Activated naive CD8-positive, alpha-beta T cell treated with anti-CD3 and anti-CD28 coated beads, Interleukin-2, amount 10 ng/mL, durations not matched to agents 7 days and 5 days (primary cell): ENCODE results near the gene GALNT17. TPM values are rescaled to one million over a fixed set of nuclear protein-coding genes. Genes with fewer than 3 reads are reported as not detected.
"Not testable (repeated sequence)": the region's sequence is repeated elsewhere in the genome, so short reads cannot be mapped to it uniquely, and the experiment has no call there.

Experiments
- ATAC-seq: fragments of 150-1000 bp; cut with Tn5 transposase; one replicate; pipeline ENCODE4 v1.10.0; 2021; ENCODE audit warnings: low read depth, moderate library complexity
- POLR2A ChIA-PET: fragments of 350-600 bp; sonication (Branson Sonifier 250); formaldehyde crosslinking; loops from one replicate; lab custom pipeline; 2021; ENCODE audit warnings: antibody characterized with exemption; lab: Charles Lee
- DNase-seq: peaks from one replicate; pipeline ENCODE4 v3.0.0; 2021
- H3K27ac Mint-ChIP-seq: one replicate; pipeline ENCODE4 v1.8.0; 2022; ENCODE audit warnings: mild to moderate bottlenecking, mixed read lengths
- H3K27me3 Mint-ChIP-seq: one replicate; pipeline ENCODE4 v1.8.0; 2022; ENCODE audit warnings: mild to moderate bottlenecking, moderate library complexity, mixed read lengths
- H3K36me3 Mint-ChIP-seq: one replicate; pipeline ENCODE4 v1.8.0; 2021; ENCODE audit warnings: mild to moderate bottlenecking, mixed read lengths
- H3K4me1 Mint-ChIP-seq: one replicate; pipeline ENCODE4 v1.8.0; 2021; ENCODE audit warnings: mixed read lengths
- H3K4me3 Mint-ChIP-seq: one replicate; pipeline ENCODE4 v1.8.0; 2022; ENCODE audit warnings: mild to moderate bottlenecking, moderate library complexity, mixed read lengths
- H3K9me3 Mint-ChIP-seq: one replicate; pipeline ENCODE4 v1.8.0; 2021; ENCODE audit warnings: mixed read lengths
- total RNA-seq, 2 experiments: library from RNA; stranded (reverse); gene quantifications; one replicate each; pipeline ENCODE4 v1.2.3, GENCODE V29; 2021

Gene GALNT17
- total RNA-seq, 2 experiments from 2014 or later: not detected

DNA sequence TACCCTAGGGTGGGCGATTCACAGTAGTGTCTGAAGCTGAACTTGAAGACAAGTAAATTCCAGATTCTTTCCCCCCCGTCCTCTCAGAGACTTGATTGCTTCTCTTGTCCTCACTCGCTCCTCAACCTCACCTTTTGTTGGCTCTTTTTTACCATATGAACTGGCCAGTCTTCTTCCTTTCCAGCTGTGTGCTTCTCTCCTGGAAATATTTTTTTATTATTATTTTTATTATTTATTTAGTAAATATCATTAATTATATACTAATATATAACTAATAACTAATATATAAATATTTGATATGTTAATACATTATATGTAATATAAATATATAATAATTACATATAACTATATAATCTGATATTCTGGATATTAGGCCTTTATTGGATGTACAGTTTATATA lies 484.3 kb downstream of the GALNT17 start:
- POLR2A ChIA-PET: no interaction called here
- no peak for DNase-seq
- no peak overlapping the region for H3K4me3 Mint-ChIP-seq
- H3K27ac Mint-ChIP-seq: no peak overlapping the region
- peaks cover 6% of the 10 kb centered on the region for H3K9me3 Mint-ChIP-seq
- H3K27me3 Mint-ChIP-seq: no peaks in the 10 kb centered on the region
- no peak for ATAC-seq
- no peaks in the 10 kb centered on the region for H3K4me1 Mint-ChIP-seq
- H3K36me3 Mint-ChIP-seq: no peaks in the 10 kb centered on the region

DNA sequence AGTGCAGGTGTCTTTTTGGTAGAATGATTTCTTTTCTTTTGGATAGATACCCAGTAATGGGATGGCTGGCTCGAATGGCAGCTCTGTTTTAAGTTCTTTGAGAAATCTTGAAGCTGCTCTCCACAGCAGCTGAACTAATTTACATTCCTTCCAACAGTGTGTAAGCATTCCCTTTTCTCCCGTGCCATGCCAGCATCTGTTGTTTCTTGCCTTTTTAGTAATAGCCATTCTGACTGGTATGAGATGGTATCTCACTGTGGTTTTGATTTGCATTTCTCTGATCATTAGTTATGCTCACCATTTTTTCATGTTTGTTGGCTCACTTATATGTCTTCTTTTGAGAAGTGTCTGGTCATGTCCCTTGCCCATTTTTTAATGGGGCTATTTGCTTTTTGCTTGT lies 486.3 kb downstream of the GALNT17 start:
- H3K9me3 Mint-ChIP-seq: peaks cover 11% of the 10 kb centered on the region
- POLR2A ChIA-PET: no interaction called here
- H3K4me3 Mint-ChIP-seq: no peak overlapping the region
- H3K27ac Mint-ChIP-seq: no peak overlapping the region
- no peaks in the 10 kb centered on the region for H3K27me3 Mint-ChIP-seq
- ATAC-seq (no peak), DNase-seq (no peak)
- H3K36me3 Mint-ChIP-seq: no peaks in the 10 kb centered on the region
- no peaks in the 10 kb centered on the region for H3K4me1 Mint-ChIP-seq

GRCh38 chr7:71625545-71625944 lies 493.6 kb downstream of the GALNT17 start:
- DNase-seq: no peak
- POLR2A ChIA-PET: no interaction called here
- H3K27ac Mint-ChIP-seq: no peak overlapping the region
- peaks cover 12% of the 10 kb centered on the region for H3K9me3 Mint-ChIP-seq
- H3K36me3 Mint-ChIP-seq: no peaks in the 10 kb centered on the region
- ATAC-seq: no peak
- H3K4me3 Mint-ChIP-seq: no peak overlapping the region
- no peaks in the 10 kb centered on the region for H3K27me3 Mint-ChIP-seq
- H3K4me1 Mint-ChIP-seq: no peaks in the 10 kb centered on the region

GRCh38 chr7:71626206-71626605 lies 494.3 kb downstream of the GALNT17 start:
- Mint-ChIP-seq H3K4me1 (no peaks in the 10 kb centered on the region), H3K4me3 (no peak overlapping the region), H3K27ac (no peak overlapping the region), H3K27me3 (no peaks in the 10 kb centered on the region), H3K9me3 (peaks cover 10% of the 10 kb centered on the region), H3K36me3 (no peaks in the 10 kb centered on the region)
- no peak for DNase-seq
- POLR2A ChIA-PET: no interaction called here
- no peak for ATAC-seq

- H3K36me3 Mint-ChIP-seq: no peaks in the 10 kb centered on the region
- no peak overlapping the region for H3K4me3 Mint-ChIP-seq
- no peaks in the 10 kb centered on the region for H3K27me3 Mint-ChIP-seq
- ATAC-seq (no peak), DNase-seq (no peak)
- POLR2A ChIA-PET: no interaction called here
- no peak overlapping the region for H3K27ac Mint-ChIP-seq
- no peaks in the 10 kb centered on the region for H3K4me1 Mint-ChIP-seq
- peaks cover 8% of the 10 kb centered on the region for H3K9me3 Mint-ChIP-seq
Measured at GRCh38 chr7:71627651-71628050, 495.7 kb downstream of the GALNT17 start.

- no peaks in the 10 kb centered on the region for H3K4me1 Mint-ChIP-seq
- ATAC-seq (no peak), DNase-seq (no peak)
- H3K36me3 Mint-ChIP-seq: no peaks in the 10 kb centered on the region
- POLR2A ChIA-PET: no interaction called here
- H3K4me3 Mint-ChIP-seq: no peak overlapping the region
- no peak overlapping the region for H3K27ac Mint-ChIP-seq
- H3K9me3 Mint-ChIP-seq: peaks cover 3% of the 10 kb centered on the region
- no peaks in the 10 kb centered on the region for H3K27me3 Mint-ChIP-seq
Measured at GRCh38 chr7:71630516-71630915, 498.6 kb downstream of the GALNT17 start.

GRCh38 chr7:71633551-71634008 lies 501.6 kb downstream of the GALNT17 start:
- peaks cover 10% of the 10 kb centered on the region for H3K9me3 Mint-ChIP-seq
- H3K27me3 Mint-ChIP-seq: no peaks in the 10 kb centered on the region
- no peak for DNase-seq
- no peaks in the 10 kb centered on the region for H3K36me3 Mint-ChIP-seq
- ATAC-seq: no peak
- H3K4me1 Mint-ChIP-seq: no peaks in the 10 kb centered on the region
- POLR2A ChIA-PET: no interaction called here
- H3K27ac Mint-ChIP-seq: no peak overlapping the region
- H3K4me3 Mint-ChIP-seq: no peak overlapping the region

- H3K9me3 Mint-ChIP-seq, DNase-seq, H3K36me3 Mint-ChIP-seq, H3K4me3 Mint-ChIP-seq, POLR2A ChIA-PET, ATAC-seq, H3K4me1 Mint-ChIP-seq, H3K27me3 Mint-ChIP-seq, H3K27ac Mint-ChIP-seq: not testable (repeated sequence)
Measured at GRCh38 chr7:71635849-71636248, 503.9 kb downstream of the GALNT17 start.

- Mint-ChIP-seq H3K27ac (no peak overlapping the region), H3K27me3 (no peaks in the 10 kb centered on the region), H3K9me3 (peaks cover 10% of the 10 kb centered on the region), H3K4me3 (no peak overlapping the region), H3K4me1 (no peaks in the 10 kb centered on the region), H3K36me3 (no peaks in the 10 kb centered on the region)
- ATAC-seq (no peak), DNase-seq (no peak)
- POLR2A ChIA-PET: no interaction called here
Measured at GRCh38 chr7:71636329-71636728, 504.4 kb downstream of the GALNT17 start.

DNA sequence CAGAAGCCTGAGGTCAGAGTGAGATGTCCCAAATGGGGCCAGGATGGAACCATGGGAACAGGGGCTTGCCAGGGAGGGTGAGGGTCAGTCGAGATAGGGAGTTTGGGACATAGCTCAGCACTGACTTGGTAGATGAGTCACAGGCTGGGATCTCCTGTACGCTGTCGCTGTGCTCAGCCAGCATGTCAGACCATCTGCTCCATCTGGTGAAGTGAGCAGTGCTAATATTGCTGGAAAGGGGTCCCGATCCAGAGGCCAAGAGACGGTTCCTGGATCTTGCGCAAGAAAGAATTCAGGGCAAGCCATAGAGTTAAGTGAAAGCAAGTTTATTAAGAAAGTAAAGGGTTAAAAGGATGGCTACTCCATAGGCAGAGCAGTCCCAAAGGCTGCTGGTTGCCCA lies 505.6 kb downstream of the GALNT17 start:
- no peak for ATAC-seq
- Mint-ChIP-seq H3K4me3 (no peak overlapping the region), H3K9me3 (peaks cover 9% of the 10 kb centered on the region), H3K27ac (no peak overlapping the region), H3K4me1 (no peaks in the 10 kb centered on the region), H3K36me3 (no peaks in the 10 kb centered on the region), H3K27me3 (no peaks in the 10 kb centered on the region)
- DNase-seq: no peak
- POLR2A ChIA-PET: no interaction called here

- DNase-seq (no peak), ATAC-seq (no peak)
- Mint-ChIP-seq H3K27me3 (no peaks in the 10 kb centered on the region), H3K36me3 (no peaks in the 10 kb centered on the region), H3K27ac (no peak overlapping the region), H3K4me3 (no peak overlapping the region), H3K9me3 (peaks cover 9% of the 10 kb centered on the region), H3K4me1 (no peaks in the 10 kb centered on the region)
- POLR2A ChIA-PET: no interaction called here
Measured at GRCh38 chr7:71638108-71638507, 506.2 kb downstream of the GALNT17 start.

- H3K27me3 Mint-ChIP-seq: no peaks in the 10 kb centered on the region
Measured at GRCh38 chr7:71639382-71640085, 507.6 kb downstream of the GALNT17 start.

DNA sequence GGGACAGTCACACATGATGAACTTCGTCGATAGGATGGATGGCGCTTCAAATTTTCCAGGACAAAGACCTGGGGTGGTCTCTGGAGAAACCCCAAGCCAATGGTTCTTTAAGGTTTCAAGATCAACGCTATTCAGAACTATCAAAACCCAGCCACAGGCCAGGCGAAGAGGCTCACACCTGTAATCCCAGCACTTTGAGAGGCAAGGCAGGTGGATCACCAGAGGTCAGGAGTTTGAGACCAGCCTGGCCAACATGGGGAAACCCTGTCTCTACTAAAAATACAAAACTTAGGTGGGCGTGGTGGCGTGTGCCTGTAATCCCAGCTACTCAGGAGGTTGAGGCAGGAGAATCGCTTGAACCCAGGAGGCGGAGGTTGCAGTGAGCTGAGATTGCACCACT lies 511.1 kb downstream of the GALNT17 start:
- ATAC-seq, H3K9me3 Mint-ChIP-seq, DNase-seq, H3K4me3 Mint-ChIP-seq, POLR2A ChIA-PET, H3K4me1 Mint-ChIP-seq, H3K36me3 Mint-ChIP-seq, H3K27ac Mint-ChIP-seq, H3K27me3 Mint-ChIP-seq: not testable (repeated sequence)

More at GRCh38 chr7:71639382-71640085, 507.6 kb downstream of the GALNT17 start:
- no peak for DNase-seq
- no peaks in the 10 kb centered on the region for H3K4me1 Mint-ChIP-seq
- no peak overlapping the region for H3K27ac Mint-ChIP-seq
- POLR2A ChIA-PET: no interaction called here
- ATAC-seq: no peak
- H3K36me3 Mint-ChIP-seq: no peaks in the 10 kb centered on the region
- peaks cover 9% of the 10 kb centered on the region for H3K9me3 Mint-ChIP-seq
- no peak overlapping the region for H3K4me3 Mint-ChIP-seq

DNA sequence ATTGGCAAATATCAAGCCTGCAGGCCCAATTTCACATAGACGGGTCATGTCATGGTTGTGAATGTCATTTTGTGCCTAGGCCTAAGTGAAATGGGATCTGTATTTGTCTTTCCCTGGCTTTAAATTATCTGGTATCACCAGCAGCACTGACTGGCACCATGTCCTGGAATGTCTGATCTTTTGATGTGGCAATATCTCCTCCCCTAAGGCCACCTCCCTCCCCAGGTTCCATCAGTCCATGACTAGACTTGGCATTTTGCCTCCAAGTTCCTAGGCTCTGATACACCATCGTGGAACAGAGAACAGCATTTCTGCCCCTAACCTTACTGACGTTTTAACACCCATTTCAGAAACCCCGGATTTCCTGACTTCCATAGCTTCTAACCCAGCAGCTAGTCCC lies 513.9 kb downstream of the GALNT17 start:
- DNase-seq: no peak
- H3K4me1 Mint-ChIP-seq: no peaks in the 10 kb centered on the region
- H3K27ac Mint-ChIP-seq: no peak overlapping the region
- H3K4me3 Mint-ChIP-seq: no peak overlapping the region
- POLR2A ChIA-PET: no interaction called here
- no peak for ATAC-seq
- H3K36me3 Mint-ChIP-seq: no peaks in the 10 kb centered on the region
- no peaks in the 10 kb centered on the region for H3K27me3 Mint-ChIP-seq
- H3K9me3 Mint-ChIP-seq: peaks cover 12% of the 10 kb centered on the region
